ENCODE data around the gene LYST. TPM values are rescaled to one million over a fixed set of nuclear protein-coding genes. Genes with fewer than 3 reads are reported as not detected.

Gene LYST
- polyA plus RNA-seq, 1 of the 3 experiments (the other 2 are of a cell fraction): 3.9 TPM

DNA sequence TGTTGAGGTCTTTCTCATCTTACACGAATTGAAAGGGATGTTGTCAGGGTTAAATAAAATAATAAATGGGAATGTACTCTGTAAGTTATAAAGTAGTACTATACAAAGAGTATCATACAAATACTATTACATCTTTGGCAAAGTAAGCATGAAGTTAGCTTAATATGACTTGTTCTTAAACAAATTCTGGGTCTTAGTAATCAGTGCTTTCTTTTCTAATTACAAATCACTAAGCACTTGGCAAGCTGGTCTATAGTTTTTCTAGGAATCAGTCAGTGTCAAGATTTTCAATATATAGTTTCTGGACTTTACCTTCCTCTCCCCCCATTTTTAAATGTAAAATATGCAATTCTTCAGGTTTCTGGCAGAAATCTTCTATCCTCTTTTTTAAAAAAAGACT, 6.9 kb downstream of the LYST start:
- H3K36me3 ChIP-seq (replicated peaks in 1 of 2; ENCODE audit: control insufficient read depth in 1 of 2, insufficient read depth in 2 of 2, low read length in 1 of 2): no peaks in the 10 kb centered on the region
- WGBS (ENCODE audit: low lambda C conversion rate): 90% methylated on average over 1 of the region's 1 CpG
- no peak overlapping the region for H3K4me2 ChIP-seq
- TF ChIP-seq, protein P1, sequence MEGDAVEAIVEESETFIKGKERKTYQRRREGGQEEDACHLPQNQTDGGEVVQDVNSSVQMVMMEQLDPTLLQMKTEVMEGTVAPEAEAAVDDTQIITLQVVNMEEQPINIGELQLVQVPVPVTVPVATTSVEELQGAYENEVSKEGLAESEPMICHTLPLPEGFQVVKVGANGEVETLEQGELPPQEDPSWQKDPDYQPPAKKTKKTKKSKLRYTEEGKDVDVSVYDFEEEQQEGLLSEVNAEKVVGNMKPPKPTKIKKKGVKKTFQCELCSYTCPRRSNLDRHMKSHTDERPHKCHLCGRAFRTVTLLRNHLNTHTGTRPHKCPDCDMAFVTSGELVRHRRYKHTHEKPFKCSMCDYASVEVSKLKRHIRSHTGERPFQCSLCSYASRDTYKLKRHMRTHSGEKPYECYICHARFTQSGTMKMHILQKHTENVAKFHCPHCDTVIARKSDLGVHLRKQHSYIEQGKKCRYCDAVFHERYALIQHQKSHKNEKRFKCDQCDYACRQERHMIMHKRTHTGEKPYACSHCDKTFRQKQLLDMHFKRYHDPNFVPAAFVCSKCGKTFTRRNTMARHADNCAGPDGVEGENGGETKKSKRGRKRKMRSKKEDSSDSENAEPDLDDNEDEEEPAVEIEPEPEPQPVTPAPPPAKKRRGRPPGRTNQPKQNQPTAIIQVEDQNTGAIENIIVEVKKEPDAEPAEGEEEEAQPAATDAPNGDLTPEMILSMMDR (IDR thresholded peaks at IDR 0.05): no peak
- TF ChIP-seq USF2 (IDR thresholded peaks at IDR 0.05; ENCODE audit: borderline replicate concordance, low read depth, low read length) (no peak), FOSL2 (IDR thresholded peaks at IDR 0.05; ENCODE audit: borderline replicate concordance, low read depth) (no peak)
- H2AFZ ChIP-seq (ENCODE audit: low read depth): no peak overlapping the region
- no peaks in the 10 kb centered on the region for H4K20me1 ChIP-seq (ENCODE audit: insufficient read depth)
- no peaks in the 10 kb centered on the region for H3K9me2 ChIP-seq
- peaks cover 11% of the 10 kb centered on the region for H3F3A ChIP-seq (replicated peaks; ENCODE audit: insufficient read depth)
- no peaks in the 10 kb centered on the region for H3K27me3 ChIP-seq (ENCODE audit: insufficient read depth)
- no peak overlapping the region for H3K4me3 ChIP-seq (ENCODE audit: low read depth in 2 of 2, low read length in 1 of 2)
- CTCF ChIA-PET: interaction anchor here (0.6 to 1.9 kb wide), 3 partner anchors 17 to 231 kb away, joined by 3 to 7 read pairs (median 3); no protein-coding TSS in a partner anchor
- H3K9ac ChIP-seq: no peak overlapping the region
- no peak for DNase-seq
- H3K4me1 ChIP-seq (ENCODE audit: control insufficient read depth in 1 of 2, insufficient read depth in 2 of 2, low read depth in 1 of 2, low read length in 1 of 2): no peaks in the 10 kb centered on the region; a peak in 1 of 4 replicates
- H3K27ac ChIP-seq (ENCODE audit: low read depth in 2 of 2, low read length in 1 of 2): no peak overlapping the region
- POLR2A ChIA-PET: no interaction called here
- H3K9me3 ChIP-seq: no peaks in the 10 kb centered on the region
- H3K79me2 ChIP-seq (ENCODE audit: insufficient read depth): peaks cover 73% of the 10 kb centered on the region

DNA sequence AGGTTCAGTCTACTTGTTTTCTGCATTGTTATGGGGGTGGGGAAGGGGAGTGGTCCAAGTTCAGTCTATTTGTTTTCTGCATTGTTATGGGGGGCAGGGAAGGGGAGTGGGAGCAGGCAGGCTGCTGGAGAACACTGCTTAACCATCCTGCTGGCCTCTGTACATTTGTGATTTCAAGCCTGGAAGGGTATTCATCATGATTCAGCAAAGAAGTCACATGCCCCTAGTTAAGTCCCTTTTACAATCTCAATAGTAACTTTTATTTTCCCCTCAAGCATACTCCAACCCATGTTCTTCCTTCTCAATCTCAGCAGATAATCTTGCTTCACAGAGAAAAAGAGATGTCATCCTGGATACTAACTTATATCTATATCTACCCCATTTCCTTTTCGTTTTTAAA, 7.9 kb downstream of the LYST start:
- H3K9me2 ChIP-seq: no peaks in the 10 kb centered on the region
- H3K27me3 ChIP-seq (ENCODE audit: insufficient read depth): no peaks in the 10 kb centered on the region
- WGBS (ENCODE audit: low lambda C conversion rate): 97% methylated on average over 1 of the region's 1 CpG
- no peak for DNase-seq
- no peaks in the 10 kb centered on the region for H3K9me3 ChIP-seq
- H3K4me2 ChIP-seq: no peak overlapping the region
- ChIA-PET CTCF (interaction anchor here (1.4 to 2.4 kb wide), 3 partner anchors 18 to 113 kb away, joined by 4 to 13 read pairs (median 7); no protein-coding TSS in a partner anchor), POLR2A (no interaction called here)
- H3K79me2 ChIP-seq (ENCODE audit: insufficient read depth): peaks cover 70% of the 10 kb centered on the region
- H3F3A ChIP-seq (replicated peaks; ENCODE audit: insufficient read depth): peaks cover 11% of the 10 kb centered on the region
- peak overlapping the region in 1 of 2 experiments; percentile 64; a peak in 1 of 4 replicates for H3K27ac ChIP-seq (ENCODE audit: low read depth in 2 of 2, low read length in 1 of 2)
- H3K9ac ChIP-seq: no peak overlapping the region
- H3K36me3 ChIP-seq (replicated peaks in 1 of 2; ENCODE audit: control insufficient read depth in 1 of 2, insufficient read depth in 2 of 2, low read length in 1 of 2): no peaks in the 10 kb centered on the region
- H3K4me1 ChIP-seq (ENCODE audit: control insufficient read depth in 1 of 2, insufficient read depth in 2 of 2, low read depth in 1 of 2, low read length in 1 of 2): no peaks in the 10 kb centered on the region; a peak in 1 of 4 replicates
- no peak overlapping the region for H3K4me3 ChIP-seq (ENCODE audit: low read depth in 2 of 2, low read length in 1 of 2)
- no peak overlapping the region for H2AFZ ChIP-seq (ENCODE audit: low read depth)
- no peaks in the 10 kb centered on the region for H4K20me1 ChIP-seq (ENCODE audit: insufficient read depth)
- TF ChIP-seq FOXJ3 (CRISPR knock-in tag; IDR thresholded peaks at IDR 0.05): no peak
- TF ChIP-seq EP300 (IDR thresholded peaks at IDR 0.05; ENCODE audit: borderline replicate concordance in 1 of 2, low read depth in 1 of 2, low read length in 1 of 2): no peak
- no peak for TF ChIP-seq POLR2AphosphoS5 (IDR thresholded peaks at IDR 0.05; ENCODE audit: low read depth, low read length)
- TF ChIP-seq ZBTB33 (IDR thresholded peaks at IDR 0.05; ENCODE audit: borderline replicate concordance, low read depth): no peak
- no peak for TF ChIP-seq TAF1 (IDR thresholded peaks at IDR 0.05; ENCODE audit: borderline replicate concordance, low read depth, low read length)
- TF ChIP-seq GATA2 (CRISPR knock-in tag; IDR thresholded peaks at IDR 0.05): no peak
- no peak for TF ChIP-seq NFIC (IDR thresholded peaks at IDR 0.05; ENCODE audit: borderline replicate concordance)
- TF ChIP-seq, protein P2, sequence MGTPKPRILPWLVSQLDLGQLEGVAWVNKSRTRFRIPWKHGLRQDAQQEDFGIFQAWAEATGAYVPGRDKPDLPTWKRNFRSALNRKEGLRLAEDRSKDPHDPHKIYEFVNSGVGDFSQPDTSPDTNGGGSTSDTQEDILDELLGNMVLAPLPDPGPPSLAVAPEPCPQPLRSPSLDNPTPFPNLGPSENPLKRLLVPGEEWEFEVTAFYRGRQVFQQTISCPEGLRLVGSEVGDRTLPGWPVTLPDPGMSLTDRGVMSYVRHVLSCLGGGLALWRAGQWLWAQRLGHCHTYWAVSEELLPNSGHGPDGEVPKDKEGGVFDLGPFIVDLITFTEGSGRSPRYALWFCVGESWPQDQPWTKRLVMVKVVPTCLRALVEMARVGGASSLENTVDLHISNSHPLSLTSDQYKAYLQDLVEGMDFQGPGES (IDR thresholded peaks at IDR 0.05; ENCODE audit: low read depth, low read length): no peak
- TF ChIP-seq YY1 (IDR thresholded peaks at IDR 0.05; ENCODE audit: low read depth): no peak
- no peak for TF ChIP-seq CHD2 (IDR thresholded peaks at IDR 0.05; ENCODE audit: low read length, partially characterized antibody)
- no peak for TF ChIP-seq RCOR1 (IDR thresholded peaks at IDR 0.05; ENCODE audit: low read length)
- TF ChIP-seq, protein P3, sequence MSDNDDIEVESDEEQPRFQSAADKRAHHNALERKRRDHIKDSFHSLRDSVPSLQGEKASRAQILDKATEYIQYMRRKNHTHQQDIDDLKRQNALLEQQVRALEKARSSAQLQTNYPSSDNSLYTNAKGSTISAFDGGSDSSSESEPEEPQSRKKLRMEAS (IDR thresholded peaks at IDR 0.05; ENCODE audit: low read depth): no peak
- TF ChIP-seq MEF2A (IDR thresholded peaks at IDR 0.05; ENCODE audit: borderline replicate concordance, low read depth): no peak
- no peak for TF ChIP-seq REST (IDR thresholded peaks at IDR 0.05; ENCODE audit: low read depth, low read length)
- TF ChIP-seq NRF1 (IDR thresholded peaks at IDR 0.05; ENCODE audit: low read depth, low read length): no peak
